Activated naive CD8-positive, alpha-beta T cell treated with anti-CD3 and anti-CD28 coated beads, Interleukin-2, amount 50 U/mL, for 24 hours (primary cell): ENCODE results near the gene USP54.
"Not testable (repeated sequence)": the region's sequence is repeated elsewhere in the genome, so short reads cannot be mapped to it uniquely, and the experiment has no call there.

Experiments used
- ATAC-seq: fragments of 150-1000 bp; cut with Tn5 transposase; one replicate; pipeline ENCODE4 v1.10.0; 2021
- DNase-seq: peaks from one replicate; pipeline ENCODE4 v3.0.0; 2021
- H3K27ac Mint-ChIP-seq: one replicate; pipeline ENCODE4 v1.8.0; 2021; ENCODE audit warnings: mild to moderate bottlenecking, mixed read lengths
- H3K27me3 Mint-ChIP-seq: one replicate; pipeline ENCODE4 v1.8.0; 2021; ENCODE audit warnings: mixed read lengths
- H3K36me3 Mint-ChIP-seq: one replicate; pipeline ENCODE4 v1.8.0; 2021; ENCODE audit warnings: low read depth, mixed read lengths
- H3K4me1 Mint-ChIP-seq: one replicate; pipeline ENCODE4 v1.8.0; 2021; ENCODE audit warnings: mixed read lengths
- H3K4me3 Mint-ChIP-seq: one replicate; pipeline ENCODE4 v1.8.0; 2021; ENCODE audit warnings: mild to moderate bottlenecking, moderate library complexity, mixed read lengths
- H3K9me3 Mint-ChIP-seq: one replicate; pipeline ENCODE4 v1.8.0; 2021; ENCODE audit warnings: mixed read lengths

USP54 gene

DNA sequence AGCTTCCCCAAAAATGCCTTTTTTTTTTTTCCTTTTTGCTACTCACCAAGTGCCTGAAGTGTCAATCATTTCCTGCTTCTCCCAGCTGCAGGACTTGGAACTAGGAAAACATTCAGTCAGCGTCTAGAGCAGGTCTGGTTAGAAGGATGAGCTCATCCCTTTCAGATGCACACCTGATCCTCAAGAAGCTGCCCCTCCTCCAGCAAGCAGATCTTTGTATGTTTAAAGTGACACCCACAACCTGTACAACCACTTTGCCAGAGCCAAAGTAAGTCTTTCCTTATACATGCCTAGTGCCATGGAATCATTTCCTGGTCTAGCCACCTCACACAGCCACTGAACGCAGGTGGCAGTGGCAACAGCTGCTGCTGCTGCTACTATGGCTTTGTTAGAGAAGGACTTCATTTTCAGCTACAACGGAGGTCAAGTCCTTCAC lies 10.4 kb upstream of the USP54 start:
- Mint-ChIP-seq H3K9me3 (no peaks in the 10 kb centered on the region), H3K4me3 (no peak overlapping the region), H3K36me3 (peaks cover 2% of the 10 kb centered on the region), H3K4me1 (no peaks in the 10 kb centered on the region), H3K27ac (no peak overlapping the region), H3K27me3 (no peaks in the 10 kb centered on the region)
- ATAC-seq = no peak
- DNase-seq = no peak

DNA sequence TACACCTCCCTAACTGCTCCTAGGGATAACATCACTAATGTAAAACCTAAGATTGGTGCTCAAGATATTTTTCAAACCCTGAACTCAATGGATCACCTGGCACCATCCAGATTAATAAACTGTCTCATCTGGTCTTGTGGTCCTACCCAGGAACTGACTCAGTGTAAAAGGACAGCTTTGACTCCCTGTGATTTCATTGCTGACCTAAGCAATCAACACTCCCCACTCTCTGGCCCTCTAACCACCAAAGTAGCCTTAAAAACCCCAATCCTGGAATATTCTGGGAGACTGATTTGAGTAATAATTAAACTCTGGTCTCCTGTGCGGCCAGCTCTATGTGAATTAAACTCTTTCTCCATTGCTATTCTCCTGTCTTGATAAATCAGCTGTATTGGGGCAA lies 6.2 kb upstream of the USP54 start:
- Mint-ChIP-seq H3K27me3 (no peaks in the 10 kb centered on the region), H3K27ac (no peak overlapping the region), H3K4me3 (no peak overlapping the region), H3K9me3 (no peaks in the 10 kb centered on the region), H3K36me3 (no peaks in the 10 kb centered on the region), H3K4me1 (peaks cover 3% of the 10 kb centered on the region)
- ATAC-seq = no peak
- no peak for DNase-seq

DNA sequence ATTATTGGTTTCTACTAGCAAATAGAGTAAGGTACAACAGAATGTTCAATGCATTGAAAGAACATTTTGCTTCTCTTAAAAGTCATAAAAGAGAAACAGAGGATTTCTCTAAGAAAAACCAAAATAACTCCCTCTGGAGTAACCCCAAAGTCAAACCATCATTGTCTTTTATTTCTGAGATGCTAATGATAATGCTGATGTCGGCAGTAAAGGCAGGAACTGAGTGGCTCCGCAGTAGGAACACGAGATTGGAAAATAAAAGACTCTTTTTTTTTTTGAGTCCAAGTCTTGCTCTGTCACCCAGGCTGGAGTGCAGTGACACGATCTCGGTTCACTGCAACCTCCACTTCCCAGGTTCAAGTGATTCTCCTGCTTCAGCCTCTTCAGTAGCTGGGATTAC lies 2.7 kb upstream of the USP54 start:
- ATAC-seq (no peak), DNase-seq (no peak)
- H3K27me3 Mint-ChIP-seq = no peaks in the 10 kb centered on the region
- H3K4me1 Mint-ChIP-seq = peaks cover 17% of the 10 kb centered on the region
- no peaks in the 10 kb centered on the region for H3K36me3 Mint-ChIP-seq
- no peaks in the 10 kb centered on the region for H3K9me3 Mint-ChIP-seq
- H3K4me3 Mint-ChIP-seq = no peak overlapping the region
- no peak overlapping the region for H3K27ac Mint-ChIP-seq

DNA sequence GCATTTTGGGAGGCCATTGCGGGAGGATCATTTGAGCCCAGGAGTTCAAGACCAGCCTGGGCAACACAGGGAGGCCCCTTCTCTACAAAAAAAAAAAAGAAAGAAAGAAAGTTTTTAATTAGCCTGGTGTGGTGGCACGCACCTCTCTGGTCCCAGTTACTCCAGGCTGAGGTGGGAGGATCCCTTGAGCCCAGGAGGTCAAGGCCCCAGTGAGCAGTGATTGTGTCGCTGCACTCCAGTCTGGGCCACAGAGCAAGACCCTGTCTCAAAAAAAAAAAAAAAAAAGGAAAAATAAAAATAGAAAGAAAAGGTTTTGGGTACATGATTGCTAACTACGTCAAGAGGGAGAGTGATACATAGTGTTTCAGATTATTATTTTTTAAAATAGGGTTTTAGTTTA lies 2.0 kb upstream of the USP54 start:
- Mint-ChIP-seq H3K36me3 (no peaks in the 10 kb centered on the region), H3K27me3 (no peaks in the 10 kb centered on the region), H3K4me3 (no peak overlapping the region), H3K9me3 (no peaks in the 10 kb centered on the region), H3K4me1 (peaks cover 17% of the 10 kb centered on the region), H3K27ac (no peak overlapping the region)
- ATAC-seq (no peak), DNase-seq (no peak)

DNA sequence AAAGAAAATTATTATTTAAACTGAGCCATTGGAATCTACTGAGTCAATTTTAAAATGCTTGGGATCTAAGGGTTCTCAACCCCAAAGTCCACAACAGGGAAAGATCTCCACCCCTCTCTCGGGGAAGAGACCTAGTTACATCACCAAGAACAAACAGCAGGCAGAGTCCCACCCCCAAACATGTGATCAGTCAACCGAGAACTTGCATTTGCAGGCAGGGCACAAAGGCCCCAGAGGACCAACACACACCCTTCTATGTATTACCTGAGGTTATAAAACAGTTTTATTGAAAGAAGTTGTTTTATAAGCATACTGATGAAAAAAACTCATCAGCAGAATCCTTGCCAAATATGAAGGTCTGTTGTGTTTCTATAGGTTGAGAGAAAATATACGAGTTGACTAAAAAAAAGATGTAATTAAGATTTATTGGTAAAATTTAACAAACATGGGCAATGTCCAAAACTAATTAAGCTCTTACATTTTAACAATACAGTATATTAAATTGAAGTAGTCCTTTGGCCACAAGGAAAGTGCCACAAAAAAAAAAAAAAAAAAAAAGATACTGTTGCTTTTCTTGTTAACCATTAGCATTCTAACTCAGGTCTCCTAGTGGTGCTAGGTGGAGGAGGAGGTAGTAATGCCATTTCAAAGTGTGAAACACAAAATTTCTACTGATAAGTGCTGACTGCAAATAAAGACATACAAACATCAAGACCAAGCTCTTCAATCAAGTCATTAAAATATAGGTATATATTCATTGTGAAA lies 975 bp upstream of the USP54 start:
- Mint-ChIP-seq H3K36me3 (no peaks in the 10 kb centered on the region), H3K4me3 (peak overlapping the region; percentile 1), H3K27ac (no peak overlapping the region), H3K27me3 (no peaks in the 10 kb centered on the region), H3K9me3 (no peaks in the 10 kb centered on the region), H3K4me1 (peaks cover 17% of the 10 kb centered on the region)
- ATAC-seq = no peak
- DNase-seq = peak; percentile 11

DNA sequence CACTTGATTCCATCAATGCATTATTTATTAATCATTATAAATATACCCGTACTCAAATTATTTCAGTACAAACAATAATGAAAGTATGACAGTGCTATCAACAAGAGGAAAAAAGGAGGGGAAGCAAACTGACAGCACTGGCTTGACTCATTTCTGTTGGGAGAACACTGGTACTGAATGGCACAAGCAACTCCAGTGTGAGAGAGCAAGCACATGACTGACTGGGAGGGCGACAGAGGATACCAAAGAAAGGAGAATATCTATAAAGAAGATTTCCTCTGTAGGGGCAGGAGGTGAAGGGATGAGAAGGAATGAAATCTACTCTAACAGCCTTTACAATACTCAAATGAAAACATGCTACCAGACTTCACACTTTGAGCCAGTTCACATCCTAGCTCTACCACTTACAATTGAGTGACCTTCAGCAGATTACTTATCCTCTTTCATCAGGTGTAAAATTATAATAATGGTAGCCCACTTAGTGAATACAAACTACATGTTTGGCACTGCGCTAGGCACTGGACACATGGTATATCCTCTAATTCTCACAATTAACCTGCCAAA lies 1.5 kb downstream of the USP54 start:
- no peak for ATAC-seq
- Mint-ChIP-seq H3K27ac (no peak overlapping the region), H3K4me3 (no peak overlapping the region), H3K36me3 (no peaks in the 10 kb centered on the region), H3K4me1 (peaks cover 17% of the 10 kb centered on the region), H3K9me3 (peaks cover 4% of the 10 kb centered on the region), H3K27me3 (no peaks in the 10 kb centered on the region)
- no peak for DNase-seq

DNA sequence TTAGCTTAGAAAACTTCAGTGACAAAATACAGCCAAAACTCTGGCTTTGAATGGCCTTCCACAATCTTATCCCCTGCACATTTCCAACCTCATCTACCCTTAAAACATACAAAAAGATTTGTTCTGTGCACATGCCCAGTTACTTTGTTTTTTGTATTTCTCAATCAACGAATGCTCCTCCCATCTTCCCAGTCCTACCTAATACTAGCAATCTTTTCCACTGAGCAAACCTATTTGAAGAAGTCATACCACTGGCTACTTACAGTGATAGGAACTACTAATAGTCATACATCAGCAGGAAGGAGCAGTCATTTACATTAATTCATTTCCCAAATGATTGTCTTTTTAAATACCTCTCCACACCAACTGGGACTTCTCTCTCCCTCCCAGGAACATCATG lies 2.5 kb downstream of the USP54 start:
- H3K27ac Mint-ChIP-seq = no peak overlapping the region
- no peaks in the 10 kb centered on the region for H3K27me3 Mint-ChIP-seq
- no peaks in the 10 kb centered on the region for H3K36me3 Mint-ChIP-seq
- H3K4me1 Mint-ChIP-seq = peaks cover 17% of the 10 kb centered on the region
- no peak overlapping the region for H3K4me3 Mint-ChIP-seq
- peaks cover 4% of the 10 kb centered on the region for H3K9me3 Mint-ChIP-seq
- DNase-seq (no peak), ATAC-seq (no peak)

DNA sequence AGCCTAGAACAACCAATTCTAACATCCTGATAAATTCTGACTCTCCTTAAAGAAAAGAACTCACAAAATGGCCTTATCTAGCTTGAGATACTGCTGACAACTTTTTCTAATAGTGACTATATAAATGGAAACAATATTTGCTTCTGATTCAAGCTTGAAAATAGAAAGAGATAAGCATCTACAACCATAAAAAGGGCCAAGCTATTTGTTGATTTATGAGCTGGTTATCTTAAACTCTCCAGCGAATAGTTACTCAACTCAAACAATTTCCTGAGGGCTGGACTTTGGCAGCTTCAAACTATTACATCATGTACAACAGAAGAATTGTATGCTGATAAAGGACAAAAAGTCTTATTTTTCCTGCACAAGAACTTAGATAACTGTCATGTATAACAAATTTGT lies 4.6 kb downstream of the USP54 start:
- Mint-ChIP-seq H3K27me3 (no peaks in the 10 kb centered on the region), H3K9me3 (peaks cover 4% of the 10 kb centered on the region), H3K4me1 (peaks cover 6% of the 10 kb centered on the region), H3K27ac (no peak overlapping the region), H3K4me3 (no peak overlapping the region), H3K36me3 (no peaks in the 10 kb centered on the region)
- DNase-seq = no peak
- ATAC-seq = no peak

DNA sequence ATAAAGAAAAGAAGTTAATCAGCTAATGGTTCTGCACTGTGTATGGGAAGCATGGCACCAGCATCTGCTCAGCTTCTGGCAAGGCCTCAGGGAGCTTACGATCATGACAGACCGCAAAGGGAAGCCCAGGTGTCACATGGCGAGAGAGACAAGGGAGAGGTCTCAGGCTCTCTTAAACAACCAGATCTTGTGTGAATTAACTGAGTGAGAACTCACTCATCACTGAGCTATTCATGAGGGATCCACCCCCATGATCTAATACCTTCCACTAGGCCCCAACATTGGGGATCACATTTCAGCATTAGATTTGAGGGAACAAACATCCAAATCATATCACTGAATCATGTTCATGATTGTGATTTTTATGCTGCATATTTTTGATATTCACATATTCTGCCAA lies 5.8 kb downstream of the USP54 start:
- Mint-ChIP-seq H3K27ac (no peak overlapping the region), H3K4me3 (no peak overlapping the region), H3K4me1 (no peaks in the 10 kb centered on the region), H3K9me3 (peaks cover 4% of the 10 kb centered on the region), H3K36me3 (no peaks in the 10 kb centered on the region), H3K27me3 (no peaks in the 10 kb centered on the region)
- ATAC-seq (no peak), DNase-seq (no peak)

DNA sequence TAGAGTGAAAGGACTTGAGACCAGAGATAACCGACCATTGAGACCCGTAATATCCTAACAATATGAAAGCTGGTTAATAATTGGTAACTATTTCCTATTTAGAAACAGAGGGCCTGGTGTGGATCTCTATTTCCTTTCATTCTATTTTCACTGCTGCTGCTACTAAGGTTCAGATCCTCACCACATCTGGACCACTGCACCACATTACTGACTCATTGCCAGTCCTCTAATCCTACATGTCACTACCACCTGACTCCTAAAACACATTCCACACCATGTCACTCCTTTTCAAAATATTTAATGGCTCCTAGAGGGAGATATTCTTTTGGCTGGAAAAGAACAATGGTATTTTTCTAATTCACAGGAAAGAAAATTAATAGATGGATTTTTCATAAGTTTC lies 6.4 kb downstream of the USP54 start:
- Mint-ChIP-seq H3K27ac (no peak overlapping the region), H3K9me3 (peaks cover 4% of the 10 kb centered on the region), H3K27me3 (no peaks in the 10 kb centered on the region), H3K36me3 (no peaks in the 10 kb centered on the region), H3K4me3 (no peak overlapping the region), H3K4me1 (no peaks in the 10 kb centered on the region)
- DNase-seq = no peak
- no peak for ATAC-seq

DNA sequence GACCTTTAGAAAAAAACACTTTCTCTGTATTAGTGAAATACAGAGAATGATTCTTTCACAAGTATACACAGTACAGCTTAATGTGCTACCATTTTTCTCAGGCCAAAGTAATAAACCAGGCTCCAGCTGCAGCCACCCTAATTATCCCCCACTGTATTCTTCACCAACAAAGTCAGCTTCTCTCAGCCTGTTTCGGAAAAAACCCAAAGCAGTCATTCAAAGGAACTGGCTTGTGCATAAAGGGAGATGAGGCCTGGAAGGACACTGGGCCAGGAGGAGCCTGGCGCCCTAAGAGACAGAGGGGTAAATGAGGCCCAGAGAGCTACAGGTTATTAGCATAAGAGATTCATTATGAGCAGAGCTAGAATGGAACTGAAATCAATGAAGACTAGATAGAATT lies 9.2 kb downstream of the USP54 start:
- DNase-seq = no peak
- Mint-ChIP-seq H3K4me1 (no peaks in the 10 kb centered on the region), H3K9me3 (peaks cover 4% of the 10 kb centered on the region), H3K4me3 (no peak overlapping the region), H3K36me3 (no peaks in the 10 kb centered on the region), H3K27ac (no peak overlapping the region), H3K27me3 (no peaks in the 10 kb centered on the region)
- ATAC-seq = no peak

DNA sequence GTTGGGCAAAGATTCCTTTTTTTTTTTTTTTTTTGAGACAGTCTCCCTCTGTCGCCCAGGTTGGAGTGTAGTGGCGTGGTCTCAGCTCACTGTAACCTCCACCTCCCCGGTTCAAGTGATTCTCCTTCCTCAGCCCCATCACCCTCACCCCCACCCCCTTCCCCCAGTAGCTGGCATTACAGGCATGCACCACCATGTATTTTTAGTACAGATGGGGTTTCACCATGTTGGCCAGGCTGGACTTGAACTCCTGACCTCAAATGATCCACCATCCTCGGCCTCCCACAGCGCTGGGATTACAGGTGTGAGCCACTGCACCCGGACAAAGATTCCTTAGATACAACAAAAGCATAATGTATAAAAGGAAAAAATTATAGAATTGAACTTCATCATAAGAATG lies 12.2 kb downstream of the USP54 start:
- not testable (repeated sequence) for H3K9me3 Mint-ChIP-seq, DNase-seq, H3K4me1 Mint-ChIP-seq, H3K27me3 Mint-ChIP-seq, H3K4me3 Mint-ChIP-seq, H3K36me3 Mint-ChIP-seq, ATAC-seq, H3K27ac Mint-ChIP-seq

DNA sequence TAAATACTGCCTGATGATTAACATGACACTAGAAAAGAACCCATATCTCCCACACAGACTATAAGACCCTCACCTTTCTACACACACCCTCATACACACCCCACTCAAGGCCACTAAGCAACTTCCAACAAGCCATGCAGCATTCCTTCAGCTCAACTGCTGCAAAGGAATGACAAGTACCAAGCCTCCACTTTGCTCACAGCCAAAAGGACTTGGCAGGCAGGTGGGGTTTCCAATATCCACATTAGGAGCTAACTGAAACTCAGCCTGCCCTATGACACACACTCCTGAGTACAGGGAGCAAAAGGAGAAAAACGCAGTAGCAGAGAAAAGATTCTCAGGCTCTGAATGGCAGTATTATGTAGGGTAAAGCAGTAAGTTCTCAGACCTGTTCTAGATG lies 13.4 kb downstream of the USP54 start:
- no peaks in the 10 kb centered on the region for H3K4me1 Mint-ChIP-seq
- ATAC-seq = peak; percentile 24
- no peaks in the 10 kb centered on the region for H3K27me3 Mint-ChIP-seq
- no peak overlapping the region for H3K4me3 Mint-ChIP-seq
- DNase-seq = no peak
- no peaks in the 10 kb centered on the region for H3K9me3 Mint-ChIP-seq
- no peaks in the 10 kb centered on the region for H3K36me3 Mint-ChIP-seq
- H3K27ac Mint-ChIP-seq = no peak overlapping the region

DNA sequence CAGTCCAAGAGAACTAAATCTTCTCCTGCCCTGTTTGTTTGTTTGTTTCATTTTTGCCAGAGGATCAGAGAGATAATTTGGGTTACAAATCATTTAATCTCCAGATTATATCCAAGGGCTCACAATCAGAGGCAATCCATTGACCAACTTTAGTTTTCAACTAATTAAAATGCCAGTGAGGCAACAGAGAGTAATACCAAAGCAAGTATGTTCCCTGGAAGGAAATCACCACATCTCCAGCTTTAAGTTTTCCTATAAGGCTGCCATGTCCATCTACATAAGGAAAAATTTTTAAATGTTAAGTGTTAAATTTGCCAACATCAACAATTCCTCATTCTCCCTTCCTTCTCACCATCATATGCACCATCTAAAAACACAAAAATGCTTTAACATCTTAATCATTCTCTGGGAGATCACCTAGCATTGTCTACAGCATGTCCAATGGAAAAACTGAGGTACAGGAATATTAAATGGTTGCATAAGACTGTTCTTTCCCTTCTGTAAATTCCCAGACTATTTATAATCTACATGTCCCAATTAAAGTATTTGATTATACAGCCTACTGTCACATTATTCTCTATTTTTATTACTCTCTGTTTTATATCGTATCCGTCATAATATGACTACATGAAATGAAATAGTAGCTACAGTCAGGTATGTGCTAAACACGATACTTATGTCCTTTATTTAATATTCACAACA lies 14.1 kb downstream of the USP54 start:
- ATAC-seq (no peak), DNase-seq (no peak)
- Mint-ChIP-seq H3K9me3 (no peaks in the 10 kb centered on the region), H3K36me3 (no peaks in the 10 kb centered on the region), H3K4me3 (no peak overlapping the region), H3K4me1 (no peaks in the 10 kb centered on the region), H3K27ac (no peak overlapping the region), H3K27me3 (no peaks in the 10 kb centered on the region)

DNA sequence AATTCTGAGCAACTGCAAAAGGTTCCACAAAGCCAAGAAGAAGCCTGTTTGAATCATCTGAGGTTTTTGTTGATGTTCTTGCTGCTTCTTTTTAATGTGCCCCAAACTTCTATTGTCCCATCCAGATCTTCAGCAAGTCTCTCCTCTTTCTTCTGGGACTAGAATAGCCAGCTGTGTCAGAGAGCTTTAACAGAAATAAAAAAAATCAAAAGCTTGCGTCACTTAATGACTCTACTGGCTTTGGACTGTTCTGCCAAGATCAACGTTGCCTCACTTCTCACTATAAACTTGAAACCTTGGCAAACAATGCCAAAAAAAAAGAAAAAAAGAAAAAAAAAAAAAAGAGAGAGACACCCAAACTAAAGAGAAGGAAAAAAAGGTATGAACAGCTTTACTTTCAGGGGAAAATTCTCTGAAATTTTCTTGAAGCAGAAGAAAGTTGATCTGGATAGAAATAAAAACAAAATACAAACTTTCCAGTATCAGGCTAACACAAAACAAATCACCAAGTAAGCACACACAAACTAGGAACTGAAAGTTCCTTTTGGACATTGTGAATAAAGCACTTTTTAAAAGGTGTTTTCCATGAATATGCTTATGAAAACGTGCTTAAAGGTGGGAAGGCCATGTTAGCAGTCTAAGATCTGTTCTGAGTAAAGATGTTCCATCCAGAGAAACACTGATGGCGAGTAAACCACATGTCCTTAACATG lies 14.8 kb downstream of the USP54 start:
- H3K9me3 Mint-ChIP-seq = no peaks in the 10 kb centered on the region
- no peaks in the 10 kb centered on the region for H3K27me3 Mint-ChIP-seq
- H3K4me1 Mint-ChIP-seq = no peaks in the 10 kb centered on the region
- H3K4me3 Mint-ChIP-seq = no peak overlapping the region
- H3K27ac Mint-ChIP-seq = no peak overlapping the region
- no peak for DNase-seq
- ATAC-seq = no peak
- H3K36me3 Mint-ChIP-seq = no peaks in the 10 kb centered on the region
